GM12874 (cell line): ENCODE results near the gene ZC3H7A.

ENCODE experiments used
- CTCF ChIP-seq: IDR thresholded peaks from 2 replicates; pipeline ENCODE4 v1.5.1; 2011; ENCODE audit warnings: low read depth, mild to moderate bottlenecking, control low read depth, low read length, moderate library complexity; ENCODE audit not compliant: insufficient read depth

The ZC3H7A gene

DNA sequence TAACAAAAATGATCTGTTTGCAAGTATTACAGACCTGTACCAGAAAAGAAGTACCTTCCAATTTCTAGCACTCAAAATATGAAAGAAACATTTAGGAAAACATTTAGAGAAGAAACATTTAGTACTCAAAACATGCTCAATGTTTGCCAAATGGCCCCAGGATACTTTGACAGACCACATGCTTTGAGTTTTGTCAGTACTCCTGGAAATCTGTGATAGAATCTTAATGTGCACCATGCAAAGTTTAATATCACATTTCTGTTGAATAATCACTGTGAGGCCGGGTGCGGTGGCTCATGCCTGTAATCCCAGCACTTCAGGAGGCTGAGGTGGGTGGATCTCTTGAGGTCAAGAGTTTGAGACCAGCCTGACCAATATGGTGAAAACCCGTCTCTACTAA, 8.5 kb upstream of the ZC3H7A start:
- no peak for TF ChIP-seq CTCF

DNA sequence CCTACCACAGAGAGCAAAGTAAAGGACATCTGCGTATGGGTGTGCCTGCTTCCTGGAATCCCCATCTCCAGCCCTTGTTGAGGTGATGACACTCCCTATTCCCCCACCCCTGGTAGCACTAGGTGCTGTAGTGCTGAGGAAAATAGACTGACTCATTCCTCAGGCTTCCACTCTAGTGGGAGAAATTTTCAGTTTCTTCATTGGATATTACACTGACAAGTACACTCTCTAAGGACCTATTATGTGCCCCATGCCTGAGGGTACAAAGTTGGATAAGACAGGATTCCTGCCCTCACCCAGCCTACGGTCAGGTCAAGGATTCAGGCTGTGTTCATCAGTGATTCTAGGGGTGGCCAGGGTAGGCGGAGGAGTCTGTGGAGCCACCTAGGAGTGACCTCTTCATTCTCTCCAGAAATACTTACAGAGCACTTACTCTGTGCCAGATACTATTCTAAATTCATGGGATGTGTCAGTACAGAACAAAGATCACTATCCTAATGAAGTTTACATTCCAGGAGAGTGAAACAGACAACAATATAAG, 4.5 kb upstream of the ZC3H7A start:
- no peak for TF ChIP-seq CTCF

- TF ChIP-seq CTCF: no peak
Observed at GRCh38 chr16:11800382-11800718, 3.3 kb upstream of the ZC3H7A start.

GRCh38 chr16:11799509-11800381, 2.7 kb upstream of the ZC3H7A start:
- no peak for TF ChIP-seq CTCF

DNA sequence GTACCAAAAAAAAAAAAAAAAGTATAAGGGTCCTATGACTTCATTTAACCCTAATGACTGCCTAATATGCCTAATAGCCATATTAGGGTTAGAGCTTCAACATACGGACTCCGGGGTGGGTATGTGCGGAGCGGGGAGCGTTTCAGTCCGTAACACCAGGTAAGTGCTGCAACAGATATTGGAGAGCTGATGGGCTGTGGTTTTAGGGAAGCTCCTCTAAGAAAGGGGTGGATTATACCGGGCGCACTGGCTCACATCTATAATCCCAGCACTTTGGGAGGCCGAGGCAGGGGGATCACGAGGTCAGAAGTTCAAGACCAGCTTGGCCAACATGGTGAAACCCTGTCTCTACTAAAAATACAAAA, 1.9 kb upstream of the ZC3H7A start:
- TF ChIP-seq CTCF: no peak

DNA sequence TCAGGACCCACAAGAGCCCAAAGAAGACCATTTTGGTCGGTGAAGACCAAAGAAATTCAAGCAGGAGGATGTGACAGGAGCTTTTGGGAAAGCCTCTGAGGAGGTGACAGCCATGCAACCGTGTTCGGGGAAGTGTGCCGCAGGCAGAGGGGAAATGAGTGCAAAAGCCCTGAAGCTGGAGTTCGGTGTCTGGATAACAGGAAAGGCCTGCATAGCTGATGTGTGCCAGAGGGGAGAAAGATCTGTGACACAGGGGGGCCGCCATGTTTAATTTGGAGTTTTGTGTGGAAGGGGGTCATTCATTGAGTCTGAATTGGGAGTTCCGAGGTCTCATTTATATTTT, 870 bp upstream of the ZC3H7A start:
- TF ChIP-seq CTCF: no peak

DNA sequence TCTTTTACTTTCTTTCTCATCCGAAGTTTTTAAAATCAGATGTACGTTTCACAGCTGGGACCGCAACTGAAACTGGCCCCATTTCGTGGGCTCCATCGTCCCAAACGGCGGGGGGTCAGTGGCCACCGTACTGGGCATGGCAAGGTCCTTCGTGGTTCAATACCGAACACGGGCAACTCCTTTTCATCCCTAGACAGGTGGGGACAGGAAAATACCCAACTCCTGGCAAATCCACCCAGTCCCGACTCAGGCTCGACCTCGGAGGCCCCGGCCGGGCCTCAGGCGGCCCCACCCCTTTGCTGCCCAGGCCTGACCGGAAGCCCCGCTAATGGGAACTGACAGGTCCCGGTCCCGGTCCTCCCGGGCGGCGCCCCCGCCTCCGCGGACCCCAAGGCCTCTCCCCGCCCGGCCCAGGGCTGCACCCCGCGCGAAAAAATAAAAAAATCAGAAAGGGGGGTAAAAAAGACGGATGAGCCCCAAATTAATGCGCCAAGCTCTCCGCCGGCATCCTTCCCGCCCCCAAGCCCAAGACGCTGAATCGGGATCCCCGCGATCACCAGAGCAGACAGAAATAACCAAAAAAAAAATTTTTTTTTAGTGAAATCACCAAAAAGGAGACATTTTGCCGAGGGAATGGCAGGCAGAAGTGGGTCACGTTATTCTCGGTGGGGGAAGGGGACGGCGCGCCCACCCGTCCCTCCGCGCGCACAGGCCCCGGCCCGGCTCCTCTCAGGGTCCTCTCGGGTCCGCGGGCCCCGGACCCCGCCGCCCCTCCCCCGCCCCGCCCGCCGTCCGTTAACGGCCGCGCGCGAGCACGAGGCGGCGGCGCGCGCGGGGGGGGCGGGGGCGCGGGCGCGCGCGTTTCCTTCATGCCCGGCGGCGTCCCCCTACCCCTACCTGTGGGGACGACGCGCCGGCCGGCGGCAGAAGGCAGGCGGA, 562 bp downstream of the ZC3H7A start:
- no peak for TF ChIP-seq CTCF
